Measurements from ENCODE around the gene EEFSEC. TPM values are rescaled to one million over a fixed set of nuclear protein-coding genes. Genes with fewer than 3 reads are reported as not detected.

EEFSEC gene
- polyA plus RNA-seq, 4 donors, result 15.7 to 27.8 (median 21.6) TPM

DNA sequence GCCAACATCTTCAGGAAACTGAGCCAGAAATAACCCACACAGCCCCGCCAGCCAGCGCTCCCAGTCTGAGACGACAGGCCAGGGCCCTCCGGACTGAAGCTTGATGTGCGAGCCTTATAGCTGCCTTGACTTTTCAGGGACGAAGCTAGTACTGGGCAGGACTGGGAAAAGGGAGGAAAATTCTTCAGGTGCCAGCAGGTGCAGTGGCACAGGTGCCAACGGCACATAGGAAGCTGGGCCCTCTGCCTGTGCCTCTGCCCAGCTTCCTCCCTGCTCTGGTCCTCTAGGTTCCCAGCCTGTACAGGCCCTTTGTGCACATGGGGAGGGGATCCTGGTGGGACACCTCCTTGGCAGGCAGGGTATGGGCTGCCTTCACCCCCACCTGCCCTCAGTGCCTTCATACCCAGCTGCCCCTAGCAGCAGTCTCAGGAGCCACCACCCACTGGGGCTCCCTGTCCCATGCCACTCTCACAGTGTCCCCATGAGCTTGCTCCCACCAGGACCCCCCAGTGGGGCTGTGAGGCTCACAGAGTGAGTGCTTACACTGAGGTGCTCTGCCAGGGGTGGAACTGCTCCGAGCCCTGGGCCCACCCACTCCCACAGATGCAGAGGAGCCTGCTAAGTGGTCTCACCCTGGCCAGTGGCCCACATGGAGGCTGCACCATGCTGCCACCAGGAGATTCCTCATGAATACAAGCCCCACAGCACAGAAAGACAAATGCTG is 252.4 kb downstream of the EEFSEC start:
- no peak for DNase-seq (ENCODE audit: low read depth in 4 of 4, low spot score in 3 of 4)

- DNase-seq (ENCODE audit: low read depth in 4 of 4, low spot score in 3 of 4), result no peak
Observed at GRCh38 chr3:128407247-128407646, 254.0 kb downstream of the EEFSEC start.

DNA sequence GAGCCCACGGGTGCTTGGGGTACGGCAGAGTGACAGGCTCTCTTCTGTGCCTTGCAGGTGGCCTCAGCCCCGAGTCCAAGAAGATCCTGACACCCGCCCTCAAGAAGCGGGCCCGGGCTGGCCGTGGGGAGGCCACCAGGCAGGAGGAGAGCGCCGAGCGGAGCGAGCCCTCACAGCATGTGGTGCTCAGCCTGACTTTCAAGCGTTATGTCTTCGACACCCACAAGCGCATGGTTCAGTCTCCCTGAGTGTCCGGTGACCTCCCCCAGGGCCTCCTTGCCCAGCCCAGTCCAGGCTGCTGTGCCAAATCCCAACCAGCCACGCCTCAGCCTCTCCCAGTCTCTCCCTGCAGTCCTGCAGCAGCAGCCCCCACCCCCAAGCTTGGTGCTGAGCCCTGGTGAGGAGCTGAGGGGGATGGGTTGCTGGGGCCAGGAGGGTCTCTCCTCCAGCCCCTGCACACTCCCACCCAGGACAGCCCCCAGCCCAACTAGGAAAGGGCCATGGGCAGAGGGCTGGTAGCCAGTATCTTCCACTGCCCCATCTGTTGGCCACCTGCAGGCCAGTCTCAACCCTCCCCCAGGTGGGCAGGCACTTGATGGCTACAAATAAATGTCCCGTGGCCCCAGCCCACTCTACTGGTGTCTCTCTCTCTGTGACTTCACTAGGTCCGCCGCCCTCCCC is 254.9 kb downstream of the EEFSEC start:
- no peak for DNase-seq (ENCODE audit: low read depth in 4 of 4, low spot score in 3 of 4)

DNA sequence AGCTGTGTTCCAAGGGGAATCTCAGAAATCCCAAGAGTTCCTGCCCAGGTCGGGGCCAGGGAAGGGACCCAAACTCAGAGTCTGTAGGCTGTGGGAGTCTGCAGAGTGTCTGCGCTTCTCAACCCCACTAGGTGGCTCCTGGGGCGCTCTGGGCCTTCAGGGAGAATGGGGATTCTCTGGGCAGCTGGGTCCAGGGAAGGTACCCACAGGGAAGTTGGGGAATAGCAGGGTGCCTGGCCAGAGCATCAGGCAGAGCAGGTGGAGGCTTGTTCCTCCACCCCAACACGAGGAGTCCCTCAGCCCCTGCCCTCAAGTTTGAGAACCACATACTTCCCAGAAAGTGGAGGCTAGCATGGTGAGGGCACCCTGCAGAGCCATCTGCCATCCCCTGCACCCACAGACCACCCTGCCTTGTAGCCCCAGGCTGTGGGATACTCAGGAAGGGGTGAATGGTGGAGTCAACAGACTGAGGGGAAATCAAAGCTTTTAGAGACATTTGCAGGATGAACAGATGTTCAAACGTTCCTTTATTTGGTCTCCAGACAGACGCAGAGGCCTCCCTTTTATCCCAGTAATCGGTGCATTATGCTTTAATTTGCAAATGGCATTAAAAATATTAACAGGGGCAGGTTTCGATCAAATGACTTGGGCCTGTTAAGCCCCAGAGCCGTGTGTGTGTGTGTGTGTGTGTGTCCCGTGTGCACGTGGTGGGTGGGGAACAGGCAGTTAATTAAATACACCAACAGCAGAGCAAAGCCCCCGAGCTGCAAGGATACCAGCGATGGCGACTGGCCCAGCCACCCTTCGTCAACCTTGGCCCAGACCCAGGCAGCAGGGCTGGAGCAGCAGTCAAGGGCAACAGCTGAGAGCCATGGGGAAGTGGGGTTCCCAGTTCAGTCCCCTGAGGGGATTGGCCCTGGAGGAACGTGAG is 255.7 kb downstream of the EEFSEC start:
- no peak for DNase-seq (ENCODE audit: low read depth in 4 of 4, low spot score in 3 of 4)

- no peak for DNase-seq (ENCODE audit: low read depth in 4 of 4, low spot score in 3 of 4)
Observed at GRCh38 chr3:128409624-128410581, 256.6 kb downstream of the EEFSEC start.

GRCh38 chr3:128410669-128411573 is 257.6 kb downstream of the EEFSEC start:
- no peak for DNase-seq (ENCODE audit: low read depth in 4 of 4, low spot score in 3 of 4)

GRCh38 chr3:128411574-128412064 is 258.3 kb downstream of the EEFSEC start:
- DNase-seq (ENCODE audit: low read depth in 4 of 4, low spot score in 3 of 4), result no peak

DNA sequence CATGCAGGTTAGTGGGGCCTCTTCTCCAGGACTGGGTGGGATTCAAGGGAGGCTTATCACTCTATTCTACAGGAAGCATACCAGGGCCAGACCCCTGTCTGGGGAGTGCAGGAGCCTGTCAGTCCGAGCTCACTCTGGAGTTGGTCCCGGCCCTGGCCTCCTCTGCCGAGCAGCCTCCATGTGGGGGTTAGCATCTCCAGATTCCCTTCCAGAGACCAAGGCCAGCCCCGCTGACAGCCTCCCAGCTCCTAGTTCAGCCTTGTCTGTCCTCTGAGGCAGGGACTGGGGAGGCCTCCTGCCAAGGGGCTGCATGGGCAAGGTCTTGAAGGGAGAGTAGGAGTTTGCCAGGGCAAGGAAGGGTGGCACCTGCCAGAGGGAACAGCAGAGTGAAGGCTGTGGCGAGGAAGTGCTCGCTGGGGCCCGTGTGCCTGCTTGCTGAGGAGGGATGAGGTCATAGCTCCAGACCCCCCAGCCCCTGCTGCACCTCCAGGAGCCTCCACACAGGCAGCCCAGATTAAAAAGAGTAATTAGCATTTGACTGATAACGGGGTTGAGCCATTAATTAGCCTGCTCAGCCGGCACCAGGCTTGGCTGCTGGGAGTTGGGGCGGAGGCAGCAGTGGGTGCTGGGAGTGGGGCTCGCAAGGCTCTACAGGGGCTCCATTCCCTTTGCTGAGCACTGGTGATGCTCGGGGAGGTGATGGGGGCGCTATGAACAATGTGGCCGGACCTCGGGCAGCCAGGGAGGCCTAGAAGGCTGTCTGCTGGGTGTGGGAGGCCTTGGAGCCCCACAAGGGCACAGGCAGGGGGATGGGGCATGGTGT is 259.1 kb downstream of the EEFSEC start:
- no peak for DNase-seq (ENCODE audit: low read depth in 4 of 4, low spot score in 3 of 4)

GRCh38 chr3:128413003-128413370 is 259.7 kb downstream of the EEFSEC start:
- DNase-seq (ENCODE audit: low read depth in 4 of 4, low spot score in 3 of 4), result no peak

GRCh38 chr3:128413413-128414205 is 260.3 kb downstream of the EEFSEC start:
- no peak for DNase-seq (ENCODE audit: low read depth in 4 of 4, low spot score in 3 of 4)

DNA sequence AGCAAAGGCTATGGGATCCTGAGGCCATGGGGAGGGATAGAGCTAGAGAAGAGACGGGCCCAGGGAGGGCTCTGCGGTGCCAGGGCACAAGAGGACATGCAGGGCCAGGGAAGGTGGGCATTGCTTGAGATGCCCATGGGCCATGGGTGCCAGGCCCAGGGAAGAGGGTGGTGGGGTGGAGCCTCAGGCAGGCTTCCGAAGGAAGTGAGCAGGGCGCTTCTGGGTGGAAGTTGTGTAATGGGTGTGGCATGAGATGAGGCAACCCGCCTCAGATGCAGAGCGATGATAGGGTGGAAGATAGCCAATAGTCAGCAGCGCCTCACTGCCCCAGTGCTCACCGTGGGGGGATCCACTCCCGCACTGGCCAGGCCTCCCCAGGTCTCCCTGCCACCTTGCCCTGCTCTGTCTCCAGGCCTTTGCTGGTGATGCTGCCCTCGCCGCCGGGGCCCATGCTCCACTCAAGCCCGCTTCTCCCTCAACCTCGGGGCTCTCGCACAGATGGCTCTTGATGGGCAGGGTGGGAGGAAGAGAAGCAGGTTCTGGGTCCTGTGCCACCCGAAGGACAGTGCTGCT is 262.0 kb downstream of the EEFSEC start:
- no peak for DNase-seq (ENCODE audit: low read depth in 4 of 4, low spot score in 3 of 4)

DNA sequence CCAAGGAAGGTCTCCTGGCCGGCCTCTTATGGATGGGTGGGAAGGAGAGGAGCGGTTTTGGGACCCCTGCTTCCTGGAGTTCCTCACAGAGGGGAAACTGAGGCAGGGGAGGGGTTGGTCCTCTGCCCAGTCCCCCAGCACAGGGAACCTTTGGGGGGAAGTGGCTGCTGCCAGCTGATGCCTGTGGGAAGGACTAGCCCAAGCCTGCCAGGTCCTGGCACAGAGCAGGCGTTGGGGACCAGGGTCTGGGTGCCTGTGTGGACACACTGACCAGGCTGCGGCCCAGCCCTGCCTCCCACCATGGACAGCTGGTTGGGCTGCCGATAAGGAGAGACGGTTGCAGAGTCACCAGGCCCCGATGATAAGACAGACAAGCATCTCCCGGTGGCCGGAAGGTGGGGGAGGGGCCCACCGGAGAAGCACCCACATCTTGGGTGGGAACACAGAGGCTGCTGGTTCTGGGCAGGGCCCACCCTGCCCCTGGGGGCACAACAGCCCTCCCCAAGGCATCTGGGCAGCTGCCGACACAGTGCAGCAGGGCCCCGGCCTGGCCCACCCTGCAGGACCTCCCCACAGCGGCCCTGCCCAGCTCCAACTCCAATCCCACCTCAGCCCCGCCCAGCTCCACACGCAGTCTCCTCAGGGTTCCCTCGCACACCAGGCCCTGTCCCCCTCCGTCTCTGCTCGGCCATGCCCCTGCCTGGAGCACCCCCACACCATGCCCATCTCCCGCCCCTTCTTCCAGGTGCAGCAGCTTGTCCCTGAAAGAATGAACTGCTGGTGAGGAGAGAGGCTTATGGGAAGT is 262.7 kb downstream of the EEFSEC start:
- no peak for DNase-seq (ENCODE audit: low read depth in 4 of 4, low spot score in 3 of 4)

- no peak for DNase-seq (ENCODE audit: low read depth in 4 of 4, low spot score in 3 of 4)
Observed at GRCh38 chr3:128416578-128417211, 263.4 kb downstream of the EEFSEC start.

DNA sequence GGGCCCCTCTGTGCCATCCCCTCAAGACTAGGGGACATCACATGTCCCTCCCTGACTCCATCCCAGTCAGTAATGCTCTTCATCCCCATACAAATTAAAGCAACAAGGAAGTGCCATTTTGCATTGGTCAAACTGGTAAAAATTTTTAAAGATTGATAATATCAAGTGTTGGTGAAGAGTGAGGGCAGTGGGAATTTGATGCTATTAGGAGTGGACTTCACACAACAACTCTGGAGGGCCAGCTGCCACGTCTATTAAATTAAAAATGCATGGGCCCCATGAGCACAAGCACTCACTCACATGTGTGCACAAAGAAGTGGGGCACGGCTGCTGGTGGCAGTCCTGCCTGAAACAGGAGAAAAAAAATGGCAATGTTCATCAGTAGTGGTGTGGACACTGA is 265.6 kb downstream of the EEFSEC start:
- no peak for DNase-seq (ENCODE audit: low read depth in 4 of 4, low spot score in 3 of 4)

GRCh38 chr3:128419311-128419710 is 266.0 kb downstream of the EEFSEC start:
- DNase-seq (ENCODE audit: low read depth in 4 of 4, low spot score in 3 of 4), result no peak

GRCh38 chr3:128420289-128420688 is 267.0 kb downstream of the EEFSEC start:
- DNase-seq (ENCODE audit: low read depth in 4 of 4, low spot score in 3 of 4), result no peak

Measured in left renal pelvis (tissue), 4 donors.